SK-N-SH (cell line): Measurements from ENCODE around the gene FMO2. TPM values are rescaled to one million over a fixed set of nuclear protein-coding genes. Genes with fewer than 3 reads are reported as not detected.

Source experiments
- CTCF ChIA-PET: fragments of 300-600, 350-600 bp; formaldehyde crosslinking; extraction: SDS; loops from one replicate; lab custom pipeline; 2021; lab: Yijun Ruan, JAX
- POLR2A ChIA-PET: fragments of 350-600 bp; sonication (Branson Sonifier 250); formaldehyde crosslinking; extraction: SDS; loops from one replicate; lab custom pipeline; 2020; ENCODE audit warnings: antibody characterized with exemption, inconsistent platforms; lab: Yijun Ruan, JAX
- DNase-seq: peaks from one replicate; pipeline ENCODE4 v3.0.0; 2012
- H2AFZ ChIP-seq: fragments of 200-600 bp; sonication (generic); 2 replicates; pipeline ENCODE4 v1.8.1; 2016; ENCODE audit warnings: antibody characterized with exemption, mild to moderate bottlenecking, low read depth
- H3F3A ChIP-seq: fragments of 200-600 bp; sonication (generic); replicated peaks from 2 replicates; pipeline ENCODE3; 2016; ENCODE audit warnings: antibody characterized with exemption, mild to moderate bottlenecking; ENCODE audit not compliant: insufficient read depth
- H3K27ac ChIP-seq, 2 experiments: fragments of 200-500 bp in 1 of 2; fragments of 200-600 bp in 1 of 2; sonication (Bioruptor generic) in 1 of 2; sonication (generic), shearing (Covaris generic) in 1 of 2; 2 replicates each; pipeline versions ENCODE4 v1.5.1 to v1.6.1; 2014 to 2016; ENCODE audit warnings: low read depth in 2 of 2, inconsistent platforms in 1 of 2, low read length in 1 of 2, mild to moderate bottlenecking in 1 of 2, mixed read lengths in 1 of 2
- H3K27me3 ChIP-seq: fragments of 200-600 bp; sonication (generic), shearing (Covaris generic); 2 replicates; pipeline ENCODE4 v1.6.1; 2016; ENCODE audit warnings: mixed run types; ENCODE audit not compliant: insufficient read depth
- H3K36me3 ChIP-seq, 2 experiments: fragments of 200-500 bp in 1 of 2; fragments of 200-600 bp in 1 of 2; sonication (Bioruptor generic) in 1 of 2; sonication (generic) in 1 of 2; replicated peaks in 1 of 2; 2 replicates each; pipeline versions ENCODE3 to v1.5.1; 2014 to 2016; ENCODE audit warnings: low read length in 1 of 2, mild to moderate bottlenecking in 1 of 2; ENCODE audit not compliant: insufficient read depth in 2 of 2, control insufficient read depth in 1 of 2
- H3K4me1 ChIP-seq, 2 experiments: fragments of 200-500 bp in 1 of 2; fragments of 200-600 bp in 1 of 2; sonication (Bioruptor generic) in 1 of 2; sonication (generic), shearing (Covaris generic) in 1 of 2; 2 replicates each; pipeline versions ENCODE4 v1.5.1 to v1.6.1; 2014 to 2016; ENCODE audit warnings: low read depth in 1 of 2, low read length in 1 of 2, mixed run types in 1 of 2; ENCODE audit not compliant: insufficient read depth in 2 of 2, control insufficient read depth in 1 of 2
- H3K4me2 ChIP-seq: fragments of 200-600 bp; sonication (generic), shearing (Covaris generic); 2 replicates; pipeline ENCODE4 v1.6.1; 2017; ENCODE audit warnings: mixed run types
- H3K4me3 ChIP-seq, 2 experiments: fragments of 200-500 bp in 1 of 2; fragments of 200-600 bp in 1 of 2; sonication (Bioruptor generic) in 1 of 2; sonication (generic), shearing (Covaris generic) in 1 of 2; 2 replicates each; pipeline versions ENCODE4 v1.5.1 to v1.8.1; 2014 to 2016; ENCODE audit warnings: low read depth in 2 of 2, inconsistent platforms in 1 of 2, low read length in 1 of 2, mild to moderate bottlenecking in 1 of 2, mixed read lengths in 1 of 2, moderate library complexity in 1 of 2
- H3K79me2 ChIP-seq: fragments of 200-600 bp; sonication (generic); 2 replicates; pipeline ENCODE4 v1.8.1; 2017; ENCODE audit warnings: mild to moderate bottlenecking; ENCODE audit not compliant: insufficient read depth
- H3K9ac ChIP-seq: fragments of 200-600 bp; sonication (generic); 2 replicates; pipeline ENCODE4 v1.6.1; 2017; ENCODE audit warnings: mixed run types
- H3K9me2 ChIP-seq: fragments of 200-600 bp; sonication (generic); 2 replicates; pipeline ENCODE4 v1.6.1; 2017; ENCODE audit warnings: mixed run types
- H3K9me3 ChIP-seq: fragments of 200-600 bp; sonication (generic); 2 replicates; pipeline ENCODE4 v1.6.1; 2017; ENCODE audit warnings: mixed run types, mild to moderate bottlenecking, moderate library complexity
- H4K20me1 ChIP-seq: fragments of 200-600 bp; sonication (generic); 2 replicates; pipeline ENCODE4 v1.6.1; 2017; ENCODE audit warnings: mild to moderate bottlenecking, mixed run types; ENCODE audit not compliant: insufficient read depth
- FOXJ3 ChIP-seq: sonication (generic); formaldehyde crosslinking; IDR thresholded peaks from 2 replicates; pipeline ENCODE4 v1.5.1; 2020; ENCODE audit warnings: mild to moderate bottlenecking, missing genetic modification reagents
- FOXM1 ChIP-seq: IDR thresholded peaks from 2 replicates; pipeline ENCODE4 v1.4.0; 2012; ENCODE audit warnings: low read depth, mild to moderate bottlenecking
- GABPA ChIP-seq: IDR thresholded peaks from 2 replicates; pipeline ENCODE4 v1.4.0; 2012; ENCODE audit warnings: low read depth, mild to moderate bottlenecking
- GATA2 ChIP-seq: sonication (generic); formaldehyde crosslinking; IDR thresholded peaks from 2 replicates; pipeline ENCODE4 v1.5.0; 2020; ENCODE audit warnings: mild to moderate bottlenecking, missing genetic modification reagents
- IRF3 ChIP-seq: fragments of 150-350 bp; IDR thresholded peaks from 2 replicates; pipeline ENCODE4 v1.6.1; 2016; ENCODE audit warnings: mild to moderate bottlenecking, low read depth, low read length
- MEF2A ChIP-seq: IDR thresholded peaks from 2 replicates; pipeline ENCODE4 v1.4.0; 2012; ENCODE audit warnings: low read depth, borderline replicate concordance
- NRF1 ChIP-seq: IDR thresholded peaks from 2 replicates; pipeline ENCODE4 v1.6.1; 2012; ENCODE audit warnings: low read depth, mild to moderate bottlenecking, low read length
- RAD21 ChIP-seq: IDR thresholded peaks from 2 replicates; pipeline ENCODE4 v1.6.1; 2012; ENCODE audit warnings: mild to moderate bottlenecking, low read length
- REST ChIP-seq: IDR thresholded peaks from 2 replicates; pipeline ENCODE4 v1.6.1; 2012; ENCODE audit warnings: mild to moderate bottlenecking, low read depth, low read length, moderate library complexity
- RXRA ChIP-seq: IDR thresholded peaks from 2 replicates; pipeline ENCODE4 v1.4.0; 2012; ENCODE audit warnings: low read depth, mild to moderate bottlenecking, borderline replicate concordance
- TCF12 ChIP-seq: IDR thresholded peaks from 2 replicates; pipeline ENCODE4 v1.4.0; 2012
- WGBS: methylation state at CpG from one replicate; pipeline ENCODE4 v1.1.6; 2017; ENCODE audit warnings: low lambda C conversion rate; 5-methylcytosine and 5-hydroxymethylcytosine counted together
- polyA plus RNA-seq, 3 experiments: library from polyadenylated mRNA; depleted of rRNA; stranded (reverse); fragments of >200 nt; gene quantifications; 2 replicates each; pipeline ENCODE4 v1.2.3, GENCODE V29; 2012
- small RNA-seq, 7 experiments: library from RNA; depleted of rRNA; stranded (forward); fragments of <200 nt; gene quantifications; one replicate each; pipeline ENCODE3, GENCODE V24; 2012

The FMO2 gene
- polyA plus RNA-seq, 1 of the 3 experiments (the other 2 are of a cell fraction): not detected

- TF ChIP-seq MEF2A (no peak), RAD21 (no peak), GABPA (no peak), REST (no peak), FOXJ3 (CRISPR knock-in tag) (no peak), FOXM1 (no peak), NRF1 (no peak), GATA2 (CRISPR knock-in tag) (no peak), RXRA (no peak), IRF3 (no peak), TCF12 (no peak)
- CTCF ChIA-PET: interaction anchor here (0.8 to 4.0 kb wide), 2 partner anchors 13 to 55 kb away, joined by 3 to 22 read pairs; partner anchors contain the start of gene FMO4
- WGBS: 34% methylated on average over 3 of the region's 3 CpGs
- Histone ChIP-seq H3K9ac (no peak overlapping the region), H3K4me2 (no peak overlapping the region), H3K79me2 (no peaks in the 10 kb centered on the region), H3K27me3 (peaks cover 67% of the 10 kb centered on the region; the same call in 1 of the 2 replicates), H3K36me3 (peaks cover 0 to 4% of the 10 kb centered on the region in 2 experiments), H3K9me3 (no peaks in the 10 kb centered on the region), H3K27ac (no peak overlapping the region), H3K9me2 (no peaks in the 10 kb centered on the region), H2AFZ (no peak overlapping the region), H3F3A (peaks cover 7% of the 10 kb centered on the region), H3K4me1 (peaks cover 0 to 6% of the 10 kb centered on the region in 2 experiments; a peak in 2 of 4 replicates), H3K4me3 (no peak overlapping the region; a peak in 1 of 4 replicates), H4K20me1 (no peaks in the 10 kb centered on the region)
- POLR2A ChIA-PET: no interaction called here
- DNase-seq: no peak
Measured at GRCh38 chr1:171258429-171258828, 73.3 kb downstream of the FMO2 start.

GRCh38 chr1:171258943-171259342 is 73.8 kb downstream of the FMO2 start:
- Histone ChIP-seq H4K20me1 (no peaks in the 10 kb centered on the region), H3K27me3 (peaks cover 66% of the 10 kb centered on the region; the same call in 1 of the 2 replicates), H3K9ac (no peak overlapping the region), H3F3A (peaks cover 7% of the 10 kb centered on the region), H3K4me3 (no peak overlapping the region), H3K27ac (no peak overlapping the region), H3K9me3 (no peaks in the 10 kb centered on the region), H2AFZ (no peak overlapping the region), H3K36me3 (peaks cover 0 to 4% of the 10 kb centered on the region in 2 experiments), H3K79me2 (no peaks in the 10 kb centered on the region), H3K4me2 (no peak overlapping the region), H3K9me2 (no peaks in the 10 kb centered on the region), H3K4me1 (peaks cover 0 to 6% of the 10 kb centered on the region in 2 experiments; a peak in 2 of 4 replicates)
- POLR2A ChIA-PET: no interaction called here
- 14% methylated on average over 2 of the region's 2 CpGs for WGBS
- CTCF ChIA-PET: interaction anchor here (0.5 to 4.0 kb wide), 3 partner anchors 13 to 55 kb away, joined by 3 to 22 read pairs (median 3); partner anchors contain the start of gene FMO4
- no peak for DNase-seq
- no peak for TF ChIP-seq FOXM1

Small RNAs within 50 kb of the gene (small RNA-seq; reads per million reads assigned to genes)
- gene RF00019: 0 reads per million in 7 experiments

Other genes starting within 250 kb of the FMO2 start
- gene MROH9, start 249.8 kb upstream of the FMO2 start, polyA plus RNA-seq (2012; rRNA removed): 0.24 and 0.26 TPM in 2 replicates
- gene FMO3, start 94.4 kb upstream of the FMO2 start, polyA plus RNA-seq (2012; rRNA removed): 0.85 and 0.96 TPM in 2 replicates
- gene FMO1, start 63.2 kb downstream of the FMO2 start, polyA plus RNA-seq (2012; rRNA removed): not detected in 2 replicates
- gene FMO4, start 128.9 kb downstream of the FMO2 start, polyA plus RNA-seq (2012; rRNA removed): 1.6 and 2.0 TPM in 2 replicates